ENCODE measurements around the gene C16orf90. TPM values are rescaled to one million over a fixed set of nuclear protein-coding genes. Genes with fewer than 3 reads are reported as not detected.
"Not testable (repeated sequence)": the region's sequence is repeated elsewhere in the genome, so short reads cannot be mapped to it uniquely, and the experiment has no call there.

The C16orf90 gene
- total RNA-seq, 1 experiment from 2014 or later, result not detected

DNA sequence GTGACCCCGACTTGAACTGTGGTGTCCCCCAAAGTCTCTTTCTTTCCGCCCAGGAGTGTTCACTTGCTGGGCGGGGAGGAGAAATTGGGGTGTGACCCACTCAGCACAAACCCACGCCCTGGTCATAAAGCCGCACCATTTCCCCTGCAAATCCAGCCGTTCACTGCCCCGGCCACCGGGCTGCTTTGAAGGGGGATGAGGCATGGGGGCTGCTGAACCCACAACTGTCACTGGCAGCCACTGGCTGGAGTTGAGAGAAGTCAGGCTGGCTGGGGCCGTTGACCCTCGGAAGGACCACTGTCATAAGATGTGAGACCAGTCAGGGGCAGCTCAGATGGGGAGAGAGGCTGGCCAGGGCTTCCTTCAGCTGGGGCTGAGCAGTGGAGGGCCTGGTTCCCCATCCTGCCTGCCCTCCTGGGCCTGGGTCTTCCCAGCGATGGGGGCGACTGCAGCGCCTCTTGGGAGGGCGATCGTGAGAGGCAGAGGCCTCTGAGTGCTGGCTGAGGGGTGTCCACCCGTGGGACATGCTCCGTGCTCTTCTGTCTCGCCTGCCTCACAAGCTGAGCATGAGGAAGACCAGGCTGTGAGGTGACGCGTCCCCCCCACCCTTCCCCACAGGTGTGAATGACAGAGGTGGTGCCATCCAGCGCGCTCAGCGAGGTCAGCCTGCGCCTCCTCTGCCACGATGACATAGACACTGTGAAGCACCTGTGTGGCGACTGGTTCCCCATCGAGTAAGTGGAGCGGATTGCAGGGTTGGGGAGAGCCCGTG, 19.5 kb downstream of the C16orf90 start:
- Mint-ChIP-seq H3K27ac (ENCODE audit: low read depth, unreplicated experiment) (no peak overlapping the region), H3K4me1 (ENCODE audit: insufficient read depth, unreplicated experiment) (no peaks in the 10 kb centered on the region), H3K36me3 (ENCODE audit: insufficient read depth, unreplicated experiment) (peaks cover 18% of the 10 kb centered on the region), H3K27me3 (ENCODE audit: insufficient read depth, unreplicated experiment) (no peaks in the 10 kb centered on the region), H3K9me3 (ENCODE audit: unreplicated experiment) (no peaks in the 10 kb centered on the region), H3K4me3 (ENCODE audit: unreplicated experiment) (no peak overlapping the region)
- ChIA-PET CTCF (interaction anchor here (1.0 kb wide), 1 partner anchor 48 kb away, joined by 4 read pairs; no protein-coding TSS in a partner anchor), POLR2A (no interaction called here)
- intact Hi-C loops (cut with micrococcal nuclease), result no loop called here
- TF ChIP-seq, protein P1, sequence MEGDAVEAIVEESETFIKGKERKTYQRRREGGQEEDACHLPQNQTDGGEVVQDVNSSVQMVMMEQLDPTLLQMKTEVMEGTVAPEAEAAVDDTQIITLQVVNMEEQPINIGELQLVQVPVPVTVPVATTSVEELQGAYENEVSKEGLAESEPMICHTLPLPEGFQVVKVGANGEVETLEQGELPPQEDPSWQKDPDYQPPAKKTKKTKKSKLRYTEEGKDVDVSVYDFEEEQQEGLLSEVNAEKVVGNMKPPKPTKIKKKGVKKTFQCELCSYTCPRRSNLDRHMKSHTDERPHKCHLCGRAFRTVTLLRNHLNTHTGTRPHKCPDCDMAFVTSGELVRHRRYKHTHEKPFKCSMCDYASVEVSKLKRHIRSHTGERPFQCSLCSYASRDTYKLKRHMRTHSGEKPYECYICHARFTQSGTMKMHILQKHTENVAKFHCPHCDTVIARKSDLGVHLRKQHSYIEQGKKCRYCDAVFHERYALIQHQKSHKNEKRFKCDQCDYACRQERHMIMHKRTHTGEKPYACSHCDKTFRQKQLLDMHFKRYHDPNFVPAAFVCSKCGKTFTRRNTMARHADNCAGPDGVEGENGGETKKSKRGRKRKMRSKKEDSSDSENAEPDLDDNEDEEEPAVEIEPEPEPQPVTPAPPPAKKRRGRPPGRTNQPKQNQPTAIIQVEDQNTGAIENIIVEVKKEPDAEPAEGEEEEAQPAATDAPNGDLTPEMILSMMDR (IDR thresholded peaks at IDR 0.05; ENCODE audit: unreplicated experiment), result no peak
- BruUV-seq (replicated peaks), result no TSS peak
- no peak for DNase-seq (ENCODE audit: unreplicated experiment)

DNA sequence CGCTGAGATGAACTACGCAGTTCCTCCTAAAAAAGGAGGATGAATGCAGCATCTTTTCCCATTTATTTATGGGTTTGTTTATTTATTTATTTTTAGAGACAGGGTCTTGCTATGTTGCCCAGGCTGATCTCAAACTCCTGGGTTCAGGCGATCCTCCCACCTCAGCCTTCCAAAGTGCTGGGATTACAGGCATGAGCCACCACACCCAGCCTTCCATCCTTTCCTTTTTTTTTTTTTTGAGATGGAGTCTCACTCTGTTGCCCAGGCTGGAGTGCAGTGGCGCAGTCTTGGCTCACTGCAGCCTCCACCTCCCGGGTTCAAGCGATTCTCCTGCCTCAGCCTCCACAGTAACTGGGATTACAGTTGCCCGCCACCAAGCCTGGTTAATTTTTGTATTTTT, 20.4 kb downstream of the C16orf90 start:
- intact Hi-C loops (cut with micrococcal nuclease); DNase-seq (ENCODE audit: unreplicated experiment); H3K27ac Mint-ChIP-seq (ENCODE audit: low read depth, unreplicated experiment); H3K9me3 Mint-ChIP-seq (ENCODE audit: unreplicated experiment); BruUV-seq (replicated peaks); H3K4me1 Mint-ChIP-seq (ENCODE audit: insufficient read depth, unreplicated experiment); H3K4me3 Mint-ChIP-seq (ENCODE audit: unreplicated experiment); H3K36me3 Mint-ChIP-seq (ENCODE audit: insufficient read depth, unreplicated experiment); H3K27me3 Mint-ChIP-seq (ENCODE audit: insufficient read depth, unreplicated experiment); POLR2A ChIA-PET: not testable (repeated sequence)
- CTCF ChIA-PET, result interaction anchor here (1.9 kb wide), 1 partner anchor 10 kb away, joined by 5 read pairs; no protein-coding TSS in a partner anchor

DNA sequence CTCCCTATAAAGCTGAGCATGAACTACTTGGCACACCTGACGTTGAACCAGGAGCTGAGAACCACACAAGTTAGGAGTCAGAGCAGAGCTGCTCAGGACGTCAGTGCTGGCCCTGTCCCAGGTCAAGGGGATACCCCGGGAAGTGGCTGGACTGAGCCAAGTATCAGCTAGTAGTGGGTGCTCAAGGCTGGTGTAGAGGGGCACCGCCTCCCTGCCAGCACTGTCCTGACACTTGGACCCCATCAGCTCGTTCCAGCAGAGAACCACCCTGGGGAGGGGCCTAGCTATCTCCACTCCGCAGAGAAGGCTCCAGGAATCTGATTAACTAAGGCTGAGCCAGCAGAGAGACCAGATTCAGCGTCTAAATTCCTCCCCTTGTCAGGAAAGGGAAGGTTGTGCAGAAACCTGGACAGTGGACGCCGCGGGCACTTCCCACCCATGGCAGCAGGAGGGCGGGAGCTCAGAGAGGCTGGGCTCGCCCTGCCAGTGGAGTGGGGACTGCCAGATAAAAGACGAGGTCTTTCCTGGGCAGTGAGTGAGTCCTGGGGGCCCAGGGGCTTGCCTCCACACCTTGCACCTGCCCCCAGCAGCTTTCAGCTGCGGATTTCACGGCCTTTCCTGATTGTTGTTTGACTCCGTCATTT, 21.0 kb downstream of the C16orf90 start:
- TF ChIP-seq, protein P1 (IDR thresholded peaks at IDR 0.05; ENCODE audit: unreplicated experiment), result no peak
- intact Hi-C loops (cut with micrococcal nuclease), result no loop called here
- BruUV-seq (replicated peaks), result no TSS peak

DNA sequence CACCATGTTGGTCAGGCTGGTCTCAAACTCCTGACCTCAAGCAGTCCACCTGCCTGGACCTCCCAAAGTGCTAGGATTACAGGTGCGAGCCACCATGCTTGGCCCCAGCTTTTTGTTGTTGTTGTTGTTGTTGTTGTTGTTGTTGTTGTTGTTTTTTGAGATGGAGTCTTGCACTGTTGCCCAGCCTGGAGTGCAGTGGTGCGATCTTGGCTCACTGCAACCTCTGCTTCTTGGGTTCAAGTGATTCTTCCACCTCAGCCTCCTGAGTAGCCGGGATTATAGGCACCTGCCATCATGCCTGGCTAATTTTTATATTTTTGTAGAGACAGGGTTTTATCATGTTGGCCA, 21.7 kb downstream of the C16orf90 start:
- H3K9me3 Mint-ChIP-seq (ENCODE audit: unreplicated experiment); H3K27ac Mint-ChIP-seq (ENCODE audit: low read depth, unreplicated experiment); intact Hi-C loops (cut with micrococcal nuclease); H3K4me1 Mint-ChIP-seq (ENCODE audit: insufficient read depth, unreplicated experiment); H3K36me3 Mint-ChIP-seq (ENCODE audit: insufficient read depth, unreplicated experiment); H3K27me3 Mint-ChIP-seq (ENCODE audit: insufficient read depth, unreplicated experiment); BruUV-seq (replicated peaks); H3K4me3 Mint-ChIP-seq (ENCODE audit: unreplicated experiment); DNase-seq (ENCODE audit: unreplicated experiment); POLR2A ChIA-PET: not testable (repeated sequence)
- CTCF ChIA-PET, result interaction anchor here (1.9 kb wide), 1 partner anchor 11 kb away, joined by 5 read pairs; no protein-coding TSS in a partner anchor

More for the DNA sequence above, 21.0 kb downstream of the C16orf90 start:
- Mint-ChIP-seq H3K4me3 (ENCODE audit: unreplicated experiment) (no peak overlapping the region), H3K4me1 (ENCODE audit: insufficient read depth, unreplicated experiment) (no peaks in the 10 kb centered on the region), H3K9me3 (ENCODE audit: unreplicated experiment) (no peaks in the 10 kb centered on the region), H3K27ac (ENCODE audit: low read depth, unreplicated experiment) (no peak overlapping the region), H3K36me3 (ENCODE audit: insufficient read depth, unreplicated experiment) (peaks cover 6% of the 10 kb centered on the region), H3K27me3 (ENCODE audit: insufficient read depth, unreplicated experiment) (no peaks in the 10 kb centered on the region)
- DNase-seq (ENCODE audit: unreplicated experiment), result no peak
- POLR2A ChIA-PET, result interaction anchor here (0.7 kb wide), 1 partner anchor 123 kb away, joined by 3 read pairs; no protein-coding TSS in a partner anchor
- CTCF ChIA-PET, result interaction anchor here (1.9 kb wide), 1 partner anchor 11 kb away, joined by 5 read pairs; no protein-coding TSS in a partner anchor

Measured in MCF 10A (cell line).